HCT116 (cell line): ENCODE results near the gene PDE4B.

ENCODE experiments used
- CTCF ChIP-seq, 3 experiments: fragments of 200-600 bp in 1 of 3; sonication (generic) in 1 of 3; IDR thresholded peaks in 2 of 3; conservative IDR thresholded peaks in 1 of 3; 2 replicates each; pipeline ENCODE4 v1.5.1; 2012 to 2017; ENCODE audit warnings: low read depth in 2 of 3, low read length in 2 of 3, antibody characterized with exemption in 1 of 3, borderline replicate concordance in 1 of 3, control low read depth in 1 of 3, mild to moderate bottlenecking in 1 of 3, mixed read lengths in 1 of 3, mixed run types in 1 of 3, moderate library complexity in 1 of 3; ENCODE audit not compliant: insufficient read depth in 1 of 3
- EZH2phosphoT487 ChIP-seq: fragments of 200-600 bp; IDR thresholded peaks from 2 replicates; pipeline ENCODE4 v1.6.1; 2018; ENCODE audit warnings: antibody characterized with exemption, borderline replicate concordance
- JUND ChIP-seq: IDR thresholded peaks from 2 replicates; pipeline ENCODE4 v1.6.1; 2012
- POLR2A ChIP-seq: IDR thresholded peaks from 2 replicates; pipeline ENCODE4 v1.7.0; 2011; ENCODE audit warnings: borderline replicate concordance; ENCODE audit not compliant: insufficient read depth, insufficient read length; ENCODE audit errors: extremely low read depth

- no peak for TF ChIP-seq CTCF (IDR thresholded peaks at IDR 0.05 in 2 of 3, conservative IDR thresholded peaks at IDR 0.05 in 1 of 3; ENCODE audit: borderline replicate concordance in 1 of 3, insufficient read depth in 1 of 3, low read depth in 2 of 3, low read length in 2 of 3)
- no peak for TF ChIP-seq JUND
- TF ChIP-seq POLR2A, result no peak
- no peak for TF ChIP-seq EZH2phosphoT487
Measured at GRCh38 chr1:65983500-65983899, 190.8 kb downstream of the PDE4B start.
